K562 (cell line): ENCODE measurements around the gene SYNPO. TPM values are rescaled to one million over a fixed set of nuclear protein-coding genes. Genes with fewer than 3 reads are reported as not detected.

ENCODE experiments used
- HDGF ChIP-seq: fragments of 450-650 bp; IDR thresholded peaks from 2 replicates; pipeline ENCODE4 v1.6.1; 2016
- LCOR ChIP-seq: sonication (generic); formaldehyde crosslinking; IDR thresholded peaks from 2 replicates; pipeline ENCODE4 v1.8.0; 2022; ENCODE audit warnings: mild to moderate bottlenecking, missing genetic modification reagents
- PHF21A ChIP-seq: fragments of 450-650 bp; IDR thresholded peaks from 2 replicates; pipeline ENCODE4 v1.6.1; 2017; ENCODE audit warnings: low read depth, borderline replicate concordance
- ZBTB9 ChIP-seq: fragments of 450-650 bp; formaldehyde crosslinking; IDR thresholded peaks from 2 replicates; pipeline ENCODE4 v1.4.0; 2020; ENCODE audit warnings: mild to moderate bottlenecking, moderate library complexity
- ZNF121 ChIP-seq: sonication (generic); formaldehyde crosslinking; conservative IDR thresholded peaks from 2 replicates; pipeline ENCODE4 v1.8.0; 2022; ENCODE audit warnings: missing genetic modification reagents
- polyA plus RNA-seq, 8 experiments: library from polyadenylated mRNA; depleted of rRNA in 4 of 8; stranded (reverse) in 5 of 8; unstranded in 3 of 8; fragments of >200 nt; fragmentation: Nextera tagmentation in 2 of 8; fragmentation: Illumina TruSeq in 1 of 8; extraction: Ambion mirVana in 2 of 8; extraction: Trizol in 1 of 8; gene quantifications; 2 replicates each; pipeline versions ENCODE4 v1.2.1 to v1.2.3, GENCODE V29; 2011 to 2014; ENCODE audit warnings: inconsistent platforms in 1 of 8, missing spikeins in 1 of 8
- total RNA-seq, 7 experiments: library from RNA; depleted of rRNA in 6 of 7; stranded (reverse); fragments of >200 nt in 6 of 7; fragmentation: Illumina TruSeq in 2 of 7; extraction: Trizol in 2 of 7; gene quantifications; 2 replicates each; pipeline versions ENCODE4 v1.2.1 to v1.2.3, GENCODE V29; 2011 to 2021; ENCODE audit warnings: low replicate concordance in 1 of 7
- TF ChIP-seq, protein P1 (sequence below): fragments of 450-650 bp; IDR thresholded peaks from 2 replicates; pipeline ENCODE4 v1.6.1; 2016; ENCODE audit warnings: low read depth, mild to moderate bottlenecking, moderate library complexity
- TF ChIP-seq, protein P2 (sequence below): sonication (generic); formaldehyde crosslinking; IDR thresholded peaks from 2 replicates; pipeline ENCODE4 v1.8.0; 2022; ENCODE audit warnings: missing genetic modification reagents, mild to moderate bottlenecking, moderate library complexity, borderline replicate concordance

SYNPO gene
- total and polyA plus RNA-seq, 9 of the 15 experiments (the other 6 are each of a cell fraction or from before 2014, with no cell fraction given): 0.01 to 0.31 (median 0.03) TPM; not detected in 4

DNA sequence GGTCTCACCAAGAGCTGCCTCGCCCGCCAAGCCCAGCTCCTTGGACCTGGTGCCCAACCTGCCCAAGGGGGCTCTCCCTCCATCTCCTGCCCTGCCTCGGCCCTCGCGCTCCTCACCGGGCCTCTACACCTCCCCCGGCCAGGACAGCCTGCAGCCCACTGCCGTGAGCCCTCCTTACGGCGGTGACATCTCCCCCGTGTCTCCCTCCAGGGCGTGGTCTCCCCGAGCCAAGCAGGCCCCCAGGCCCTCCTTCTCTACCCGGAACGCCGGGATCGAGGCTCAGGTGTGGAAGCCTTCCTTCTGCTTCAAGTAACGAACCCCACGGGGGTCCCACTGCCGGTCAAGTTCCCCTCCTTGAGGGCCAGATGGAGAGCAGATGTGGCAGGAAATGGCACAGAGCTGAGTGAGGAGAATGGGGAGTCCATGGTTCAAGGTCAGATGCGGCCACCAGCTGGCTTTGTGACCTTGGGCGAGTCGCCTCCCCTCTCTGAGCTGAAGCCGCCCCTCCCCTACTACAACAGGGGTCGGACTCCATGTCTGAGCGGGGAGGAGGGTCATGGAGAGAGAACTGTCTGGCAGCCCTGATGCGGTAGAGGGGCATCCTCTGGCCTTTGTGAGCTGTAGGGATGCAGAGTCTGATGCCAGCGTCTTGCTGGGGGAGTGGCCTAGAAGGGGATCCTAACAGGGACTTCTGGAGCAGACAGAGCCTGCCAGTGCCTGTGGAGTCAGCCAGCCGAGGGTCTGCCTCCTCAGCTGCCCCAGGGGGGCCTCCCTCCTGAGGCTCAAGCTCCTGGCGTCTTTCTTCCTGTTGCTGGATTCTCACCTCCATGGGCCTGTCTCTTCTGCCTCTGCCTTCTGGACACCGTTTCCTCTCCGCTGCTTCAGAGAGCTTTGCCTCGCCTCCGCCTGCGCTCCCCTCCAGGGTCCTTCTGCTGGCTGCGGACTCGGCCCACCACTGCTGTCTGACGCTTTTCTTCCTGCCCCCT, 9.9 kb downstream of the SYNPO start (continued):
- TF ChIP-seq PHF21A (no peak), HDGF (no peak), LCOR (CRISPR knock-in tag) (no peak), ZNF121 (CRISPR knock-in tag) (no peak), ZBTB9 (no peak)
- TF ChIP-seq, protein P1, sequence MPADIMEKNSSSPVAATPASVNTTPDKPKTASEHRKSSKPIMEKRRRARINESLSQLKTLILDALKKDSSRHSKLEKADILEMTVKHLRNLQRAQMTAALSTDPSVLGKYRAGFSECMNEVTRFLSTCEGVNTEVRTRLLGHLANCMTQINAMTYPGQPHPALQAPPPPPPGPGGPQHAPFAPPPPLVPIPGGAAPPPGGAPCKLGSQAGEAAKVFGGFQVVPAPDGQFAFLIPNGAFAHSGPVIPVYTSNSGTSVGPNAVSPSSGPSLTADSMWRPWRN: no peak
- TF ChIP-seq, protein P2, sequence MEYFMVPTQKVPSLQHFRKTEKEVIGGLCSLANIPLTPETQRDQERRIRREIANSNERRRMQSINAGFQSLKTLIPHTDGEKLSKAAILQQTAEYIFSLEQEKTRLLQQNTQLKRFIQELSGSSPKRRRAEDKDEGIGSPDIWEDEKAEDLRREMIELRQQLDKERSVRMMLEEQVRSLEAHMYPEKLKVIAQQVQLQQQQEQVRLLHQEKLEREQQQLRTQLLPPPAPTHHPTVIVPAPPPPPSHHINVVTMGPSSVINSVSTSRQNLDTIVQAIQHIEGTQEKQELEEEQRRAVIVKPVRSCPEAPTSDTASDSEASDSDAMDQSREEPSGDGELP (CRISPR knock-in tag): no peak
